HS-27A (cell line): ENCODE measurements around the gene MICALL1.
"Not testable (repeated sequence)": the region's sequence is repeated elsewhere in the genome, so short reads cannot be mapped to it uniquely, and the experiment has no call there.

ENCODE experiments used
- DNase-seq: peaks from one replicate; pipeline ENCODE4 v3.0.0-alpha.2; 2012; ENCODE audit warnings: low read depth, missing footprints

Gene MICALL1

GRCh38 chr22:37959231-37959825, 53.2 kb downstream of the MICALL1 start:
- DNase-seq, result no peak

GRCh38 chr22:37961062-37961461, 55.0 kb downstream of the MICALL1 start:
- no peak for DNase-seq

- DNase-seq, result no peak
Measured at GRCh38 chr22:37965940-37966664, 60.0 kb downstream of the MICALL1 start.

GRCh38 chr22:37967147-37967546, 61.0 kb downstream of the MICALL1 start:
- no peak for DNase-seq

- no peak for DNase-seq
Measured at GRCh38 chr22:37967637-37968451, 61.7 kb downstream of the MICALL1 start.

GRCh38 chr22:37968452-37969251, 62.6 kb downstream of the MICALL1 start:
- DNase-seq, result no peak

GRCh38 chr22:37970864-37971263, 64.8 kb downstream of the MICALL1 start:
- DNase-seq, result no peak

GRCh38 chr22:37971475-37972434, 65.7 kb downstream of the MICALL1 start:
- DNase-seq, result no peak

GRCh38 chr22:37972527-37972926, 66.4 kb downstream of the MICALL1 start:
- DNase-seq, result no peak

- DNase-seq, result no peak
Measured at GRCh38 chr22:37973271-37974170, 67.4 kb downstream of the MICALL1 start.

GRCh38 chr22:37975153-37975552, 69.1 kb downstream of the MICALL1 start:
- DNase-seq, result no peak

GRCh38 chr22:37976022-37976421, 69.9 kb downstream of the MICALL1 start:
- DNase-seq, result not testable (repeated sequence)

GRCh38 chr22:37976547-37976946, 70.5 kb downstream of the MICALL1 start:
- no peak for DNase-seq

GRCh38 chr22:37979782-37980181, 73.7 kb downstream of the MICALL1 start:
- no peak for DNase-seq

GRCh38 chr22:37981282-37982011, 75.3 kb downstream of the MICALL1 start:
- no peak for DNase-seq

- DNase-seq, result no peak
Measured at GRCh38 chr22:37982151-37982785, 76.2 kb downstream of the MICALL1 start.

GRCh38 chr22:37982938-37983859, 77.1 kb downstream of the MICALL1 start:
- no peak for DNase-seq
